ENCODE measurements around the gene RTL9. TPM values are rescaled to one million over a fixed set of nuclear protein-coding genes. Genes with fewer than 3 reads are reported as not detected.
"Not testable (repeated sequence)": the region's sequence is repeated elsewhere in the genome, so short reads cannot be mapped to it uniquely, and the experiment has no call there.

The RTL9 gene
- total RNA-seq, 1 donor from 2014 or later, result 0.20 TPM

GRCh38 chrX:110403441-110404238, 45.0 kb downstream of the RTL9 start:
- H3K4me3 Mint-ChIP-seq (ENCODE audit: unreplicated experiment), result no peak overlapping the region
- no peak for DNase-seq (ENCODE audit: low spot score)
- H3K4me1 Mint-ChIP-seq (ENCODE audit: low read depth), result peaks cover 22% of the 10 kb centered on the region
- H3K27me3 Mint-ChIP-seq (ENCODE audit: low read depth), result no peaks in the 10 kb centered on the region
- H3K36me3 Mint-ChIP-seq (ENCODE audit: low read depth), result no peaks in the 10 kb centered on the region
- peak overlapping the region; percentile 42 for H3K27ac Mint-ChIP-seq (ENCODE audit: unreplicated experiment)
- no peak for TF ChIP-seq CTCF (IDR thresholded peaks at IDR 0.05)
- no peaks in the 10 kb centered on the region for H3K9me3 Mint-ChIP-seq (ENCODE audit: low read depth)

DNA sequence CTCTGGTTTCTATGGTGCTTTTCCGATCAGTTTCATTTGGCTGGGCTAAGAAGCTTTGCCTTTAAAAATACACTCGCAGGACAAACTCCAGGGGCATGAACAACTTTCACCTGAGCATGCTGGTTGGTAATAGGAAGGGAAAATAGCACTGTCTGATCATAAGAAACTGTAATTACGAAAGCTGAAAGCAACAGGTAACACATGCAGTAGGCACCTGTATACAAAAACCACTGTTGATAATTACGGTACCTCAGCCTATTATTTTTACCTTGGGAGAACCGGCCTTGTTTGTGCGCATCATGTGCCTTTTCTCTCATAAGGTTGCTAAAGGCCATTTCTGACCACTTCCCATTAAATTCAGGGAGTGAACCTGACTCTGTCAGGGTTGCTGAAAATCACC, 45.7 kb downstream of the RTL9 start:
- Mint-ChIP-seq H3K27ac (ENCODE audit: unreplicated experiment) (no peak overlapping the region), H3K27me3 (ENCODE audit: low read depth) (no peaks in the 10 kb centered on the region), H3K36me3 (ENCODE audit: low read depth) (no peaks in the 10 kb centered on the region), H3K4me3 (ENCODE audit: unreplicated experiment) (no peak overlapping the region), H3K4me1 (ENCODE audit: low read depth) (peaks cover 22% of the 10 kb centered on the region), H3K9me3 (ENCODE audit: low read depth) (no peaks in the 10 kb centered on the region)
- TF ChIP-seq CTCF (IDR thresholded peaks at IDR 0.05), result no peak
- no peak for DNase-seq (ENCODE audit: low spot score)

DNA sequence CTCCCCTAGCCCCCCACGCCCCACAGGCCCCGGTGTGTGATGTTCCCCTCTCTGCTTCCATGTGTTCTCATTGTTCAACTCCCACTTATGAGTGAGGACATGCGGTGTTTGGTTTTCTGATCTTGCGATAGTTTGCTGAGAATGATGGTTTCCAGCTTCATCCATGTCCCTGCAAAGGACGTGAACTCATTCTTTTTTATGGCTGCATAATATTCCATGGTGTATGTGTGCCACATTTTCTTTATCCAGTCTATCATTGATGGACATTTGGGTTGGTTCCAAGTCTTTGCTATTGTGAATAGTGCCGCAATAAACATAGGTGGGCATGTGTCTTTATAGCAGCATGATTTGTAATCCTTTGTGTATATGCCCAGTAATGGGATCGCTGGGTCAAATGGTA, 47.6 kb downstream of the RTL9 start:
- H3K27ac Mint-ChIP-seq (ENCODE audit: unreplicated experiment); DNase-seq (ENCODE audit: low spot score); H3K9me3 Mint-ChIP-seq (ENCODE audit: low read depth); H3K36me3 Mint-ChIP-seq (ENCODE audit: low read depth); H3K4me3 Mint-ChIP-seq (ENCODE audit: unreplicated experiment); H3K27me3 Mint-ChIP-seq (ENCODE audit: low read depth): not testable (repeated sequence)
- H3K4me1 Mint-ChIP-seq (ENCODE audit: low read depth), result peaks cover 30% of the 10 kb centered on the region

- Mint-ChIP-seq H3K4me3 (ENCODE audit: unreplicated experiment) (no peak overlapping the region), H3K27me3 (ENCODE audit: low read depth) (no peaks in the 10 kb centered on the region), H3K36me3 (ENCODE audit: low read depth) (no peaks in the 10 kb centered on the region), H3K4me1 (ENCODE audit: low read depth) (peaks cover 30% of the 10 kb centered on the region), H3K27ac (ENCODE audit: unreplicated experiment) (no peak overlapping the region), H3K9me3 (ENCODE audit: low read depth) (no peaks in the 10 kb centered on the region)
- no peak for TF ChIP-seq CTCF (IDR thresholded peaks at IDR 0.05)
- DNase-seq (ENCODE audit: low spot score), result no peak
Observed at GRCh38 chrX:110406822-110407221, 48.2 kb downstream of the RTL9 start.

DNA sequence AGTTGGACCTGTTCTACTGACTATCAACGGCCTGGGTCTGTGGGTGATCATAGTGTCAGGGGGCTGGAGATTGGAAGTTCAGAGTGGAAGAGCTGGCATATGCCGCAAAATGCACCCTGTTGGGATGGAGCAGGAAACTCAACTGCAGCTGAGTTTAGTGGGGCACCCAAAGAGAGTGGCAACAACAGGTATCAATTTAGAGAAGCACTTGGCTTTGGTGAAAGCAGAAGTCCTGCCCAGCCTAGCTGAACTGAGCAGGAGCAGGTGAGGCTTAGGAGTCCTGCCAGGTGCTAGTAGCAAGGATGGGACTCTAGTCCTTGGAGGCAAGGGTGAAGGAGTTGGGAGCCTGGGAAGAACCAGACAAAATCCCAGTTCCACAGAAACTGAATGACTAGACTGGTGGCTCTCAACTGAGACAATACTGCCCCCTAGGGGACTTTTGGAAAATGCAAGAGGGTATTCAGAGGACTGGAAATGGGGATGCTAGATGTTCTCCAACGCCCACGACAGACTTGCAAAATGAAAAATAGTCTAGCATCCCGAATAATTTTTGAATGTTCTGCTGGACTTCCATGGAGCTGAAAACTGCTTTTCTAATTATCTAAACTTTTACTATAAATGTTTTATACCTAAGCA, 49.4 kb downstream of the RTL9 start:
- Mint-ChIP-seq H3K4me3 (ENCODE audit: unreplicated experiment) (no peak overlapping the region), H3K4me1 (ENCODE audit: low read depth) (peaks cover 23% of the 10 kb centered on the region), H3K9me3 (ENCODE audit: low read depth) (no peaks in the 10 kb centered on the region), H3K27ac (ENCODE audit: unreplicated experiment) (no peak overlapping the region), H3K27me3 (ENCODE audit: low read depth) (no peaks in the 10 kb centered on the region), H3K36me3 (ENCODE audit: low read depth) (no peaks in the 10 kb centered on the region)
- DNase-seq (ENCODE audit: low spot score), result no peak
- TF ChIP-seq CTCF (IDR thresholded peaks at IDR 0.05), result peak; percentile 90

Other genes with a start within 250 kb of the RTL9 start
- 16.5 to 17.9 TPM (median 17.8 TPM) in 3 replicates for gene AMMECR1, start 40.8 kb upstream of the RTL9 start, total RNA-seq

All from chondrocyte (in vitro differentiated cells).